SK-N-SH (cell line): Measurements from ENCODE around the gene AK5. TPM values are rescaled to one million over a fixed set of nuclear protein-coding genes. Genes with fewer than 3 reads are reported as not detected.

Experiments used
- CTCF ChIA-PET: fragments of 300-600, 350-600 bp; formaldehyde crosslinking; extraction: SDS; loops from one replicate; lab custom pipeline; 2021; lab: Yijun Ruan, JAX
- POLR2A ChIA-PET: fragments of 350-600 bp; sonication (Branson Sonifier 250); formaldehyde crosslinking; extraction: SDS; loops from one replicate; lab custom pipeline; 2020; ENCODE audit warnings: antibody characterized with exemption, inconsistent platforms; lab: Yijun Ruan, JAX
- DNase-seq: peaks from one replicate; pipeline ENCODE4 v3.0.0; 2012
- H2AFZ ChIP-seq: fragments of 200-600 bp; sonication (generic); 2 replicates; pipeline ENCODE4 v1.8.1; 2016; ENCODE audit warnings: antibody characterized with exemption, mild to moderate bottlenecking, low read depth
- H3F3A ChIP-seq: fragments of 200-600 bp; sonication (generic); replicated peaks from 2 replicates; pipeline ENCODE3; 2016; ENCODE audit warnings: antibody characterized with exemption, mild to moderate bottlenecking; ENCODE audit not compliant: insufficient read depth
- H3K27ac ChIP-seq, 2 experiments: fragments of 200-500 bp in 1 of 2; fragments of 200-600 bp in 1 of 2; sonication (Bioruptor generic) in 1 of 2; sonication (generic), shearing (Covaris generic) in 1 of 2; 2 replicates each; pipeline versions ENCODE4 v1.5.1 to v1.6.1; 2014 to 2016; ENCODE audit warnings: low read depth in 2 of 2, inconsistent platforms in 1 of 2, low read length in 1 of 2, mild to moderate bottlenecking in 1 of 2, mixed read lengths in 1 of 2
- H3K27me3 ChIP-seq: fragments of 200-600 bp; sonication (generic), shearing (Covaris generic); 2 replicates; pipeline ENCODE4 v1.6.1; 2016; ENCODE audit warnings: mixed run types; ENCODE audit not compliant: insufficient read depth
- H3K36me3 ChIP-seq, 2 experiments: fragments of 200-500 bp in 1 of 2; fragments of 200-600 bp in 1 of 2; sonication (Bioruptor generic) in 1 of 2; sonication (generic) in 1 of 2; replicated peaks in 1 of 2; 2 replicates each; pipeline versions ENCODE3 to v1.5.1; 2014 to 2016; ENCODE audit warnings: low read length in 1 of 2, mild to moderate bottlenecking in 1 of 2; ENCODE audit not compliant: insufficient read depth in 2 of 2, control insufficient read depth in 1 of 2
- H3K4me1 ChIP-seq, 2 experiments: fragments of 200-500 bp in 1 of 2; fragments of 200-600 bp in 1 of 2; sonication (Bioruptor generic) in 1 of 2; sonication (generic), shearing (Covaris generic) in 1 of 2; 2 replicates each; pipeline versions ENCODE4 v1.5.1 to v1.6.1; 2014 to 2016; ENCODE audit warnings: low read depth in 1 of 2, low read length in 1 of 2, mixed run types in 1 of 2; ENCODE audit not compliant: insufficient read depth in 2 of 2, control insufficient read depth in 1 of 2
- H3K4me2 ChIP-seq: fragments of 200-600 bp; sonication (generic), shearing (Covaris generic); 2 replicates; pipeline ENCODE4 v1.6.1; 2017; ENCODE audit warnings: mixed run types
- H3K4me3 ChIP-seq, 2 experiments: fragments of 200-500 bp in 1 of 2; fragments of 200-600 bp in 1 of 2; sonication (Bioruptor generic) in 1 of 2; sonication (generic), shearing (Covaris generic) in 1 of 2; 2 replicates each; pipeline versions ENCODE4 v1.5.1 to v1.8.1; 2014 to 2016; ENCODE audit warnings: low read depth in 2 of 2, inconsistent platforms in 1 of 2, low read length in 1 of 2, mild to moderate bottlenecking in 1 of 2, mixed read lengths in 1 of 2, moderate library complexity in 1 of 2
- H3K79me2 ChIP-seq: fragments of 200-600 bp; sonication (generic); 2 replicates; pipeline ENCODE4 v1.8.1; 2017; ENCODE audit warnings: mild to moderate bottlenecking; ENCODE audit not compliant: insufficient read depth
- H3K9ac ChIP-seq: fragments of 200-600 bp; sonication (generic); 2 replicates; pipeline ENCODE4 v1.6.1; 2017; ENCODE audit warnings: mixed run types
- H3K9me2 ChIP-seq: fragments of 200-600 bp; sonication (generic); 2 replicates; pipeline ENCODE4 v1.6.1; 2017; ENCODE audit warnings: mixed run types
- H3K9me3 ChIP-seq: fragments of 200-600 bp; sonication (generic); 2 replicates; pipeline ENCODE4 v1.6.1; 2017; ENCODE audit warnings: mixed run types, mild to moderate bottlenecking, moderate library complexity
- H4K20me1 ChIP-seq: fragments of 200-600 bp; sonication (generic); 2 replicates; pipeline ENCODE4 v1.6.1; 2017; ENCODE audit warnings: mild to moderate bottlenecking, mixed run types; ENCODE audit not compliant: insufficient read depth
- EZH2phosphoT487 ChIP-seq: fragments of 200-600 bp; sonication (generic); IDR thresholded peaks from 2 replicates; pipeline ENCODE4 v1.6.1; 2017; ENCODE audit warnings: low read depth, mixed run types, mild to moderate bottlenecking, antibody characterized with exemption, moderate library complexity, borderline replicate concordance
- FOSL2 ChIP-seq: IDR thresholded peaks from 2 replicates; pipeline ENCODE4 v1.4.0; 2012; ENCODE audit warnings: low read depth, mild to moderate bottlenecking, moderate library complexity, borderline replicate concordance
- FOXJ3 ChIP-seq: sonication (generic); formaldehyde crosslinking; IDR thresholded peaks from 2 replicates; pipeline ENCODE4 v1.5.1; 2020; ENCODE audit warnings: mild to moderate bottlenecking, missing genetic modification reagents
- GABPA ChIP-seq: IDR thresholded peaks from 2 replicates; pipeline ENCODE4 v1.4.0; 2012; ENCODE audit warnings: low read depth, mild to moderate bottlenecking
- GATA2 ChIP-seq: sonication (generic); formaldehyde crosslinking; IDR thresholded peaks from 2 replicates; pipeline ENCODE4 v1.5.0; 2020; ENCODE audit warnings: mild to moderate bottlenecking, missing genetic modification reagents
- JUND ChIP-seq: IDR thresholded peaks from 2 replicates; pipeline ENCODE4 v1.4.0; 2012
- MXI1 ChIP-seq: IDR thresholded peaks from 2 replicates; pipeline ENCODE4 v1.6.1; 2012; ENCODE audit warnings: mild to moderate bottlenecking, low read depth, low read length, improper control_type of control experiment
- NRF1 ChIP-seq: IDR thresholded peaks from 2 replicates; pipeline ENCODE4 v1.6.1; 2012; ENCODE audit warnings: low read depth, mild to moderate bottlenecking, low read length
- POLR2AphosphoS5 ChIP-seq: IDR thresholded peaks from 2 replicates; pipeline ENCODE4 v1.6.1; 2012; ENCODE audit warnings: low read depth, low read length
- RCOR1 ChIP-seq: fragments of 150-350 bp; IDR thresholded peaks from 2 replicates; pipeline ENCODE4 v1.6.1; 2017; ENCODE audit warnings: antibody characterized with exemption, low read length
- RFX5 ChIP-seq: IDR thresholded peaks from 2 replicates; pipeline ENCODE4 v1.6.1; 2012; ENCODE audit warnings: mild to moderate bottlenecking, improper control_type of control experiment, low read length
- RXRA ChIP-seq: IDR thresholded peaks from 2 replicates; pipeline ENCODE4 v1.4.0; 2012; ENCODE audit warnings: low read depth, mild to moderate bottlenecking, borderline replicate concordance
- SMC3 ChIP-seq: IDR thresholded peaks from 2 replicates; pipeline ENCODE4 v1.6.1; 2012; ENCODE audit warnings: low read depth, low read length, improper control_type of control experiment
- TAF1 ChIP-seq: IDR thresholded peaks from 2 replicates; pipeline ENCODE4 v1.6.1; 2012; ENCODE audit warnings: low read depth, mild to moderate bottlenecking, low read length, moderate library complexity, borderline replicate concordance
- TCF12 ChIP-seq: IDR thresholded peaks from 2 replicates; pipeline ENCODE4 v1.4.0; 2012
- TEAD4 ChIP-seq: IDR thresholded peaks from 2 replicates; pipeline ENCODE4 v1.4.0; 2012; ENCODE audit warnings: mild to moderate bottlenecking, borderline replicate concordance; ENCODE audit not compliant: insufficient read depth
- YY1 ChIP-seq: IDR thresholded peaks from 2 replicates; pipeline ENCODE4 v1.4.0; 2012; ENCODE audit warnings: low read depth, mild to moderate bottlenecking
- WGBS: methylation state at CpG from one replicate; pipeline ENCODE4 v1.1.6; 2017; ENCODE audit warnings: low lambda C conversion rate; 5-methylcytosine and 5-hydroxymethylcytosine counted together
- polyA plus RNA-seq, 3 experiments: library from polyadenylated mRNA; depleted of rRNA; stranded (reverse); fragments of >200 nt; gene quantifications; 2 replicates each; pipeline ENCODE4 v1.2.3, GENCODE V29; 2012
- TF ChIP-seq, protein P1 (sequence below): IDR thresholded peaks from 2 replicates; pipeline ENCODE4 v1.4.0; 2012; ENCODE audit warnings: low read depth, borderline replicate concordance
- TF ChIP-seq, protein P2 (sequence below): IDR thresholded peaks from 2 replicates; pipeline ENCODE4; 2012
- TF ChIP-seq, protein P3 (sequence below): fragments of 150-350 bp; IDR thresholded peaks from 2 replicates; pipeline ENCODE4 v1.6.1; 2017; ENCODE audit warnings: antibody characterized with exemption, low read length, low read depth, borderline replicate concordance
- TF ChIP-seq, protein P4 (sequence below): fragments of 150-350 bp; IDR thresholded peaks from 2 replicates; pipeline ENCODE4 v1.6.1; 2016; ENCODE audit warnings: mild to moderate bottlenecking, low read depth, low read length
- TF ChIP-seq, protein P5 (sequence below): fragments of 200-600 bp; sonication (generic); IDR thresholded peaks from 2 replicates; pipeline ENCODE4 v1.6.1; 2017; ENCODE audit warnings: antibody characterized with exemption, mild to moderate bottlenecking, moderate library complexity

The AK5 gene
- polyA plus RNA-seq, 1 of the 3 experiments (the other 2 are of a cell fraction), result 22.9 TPM

DNA sequence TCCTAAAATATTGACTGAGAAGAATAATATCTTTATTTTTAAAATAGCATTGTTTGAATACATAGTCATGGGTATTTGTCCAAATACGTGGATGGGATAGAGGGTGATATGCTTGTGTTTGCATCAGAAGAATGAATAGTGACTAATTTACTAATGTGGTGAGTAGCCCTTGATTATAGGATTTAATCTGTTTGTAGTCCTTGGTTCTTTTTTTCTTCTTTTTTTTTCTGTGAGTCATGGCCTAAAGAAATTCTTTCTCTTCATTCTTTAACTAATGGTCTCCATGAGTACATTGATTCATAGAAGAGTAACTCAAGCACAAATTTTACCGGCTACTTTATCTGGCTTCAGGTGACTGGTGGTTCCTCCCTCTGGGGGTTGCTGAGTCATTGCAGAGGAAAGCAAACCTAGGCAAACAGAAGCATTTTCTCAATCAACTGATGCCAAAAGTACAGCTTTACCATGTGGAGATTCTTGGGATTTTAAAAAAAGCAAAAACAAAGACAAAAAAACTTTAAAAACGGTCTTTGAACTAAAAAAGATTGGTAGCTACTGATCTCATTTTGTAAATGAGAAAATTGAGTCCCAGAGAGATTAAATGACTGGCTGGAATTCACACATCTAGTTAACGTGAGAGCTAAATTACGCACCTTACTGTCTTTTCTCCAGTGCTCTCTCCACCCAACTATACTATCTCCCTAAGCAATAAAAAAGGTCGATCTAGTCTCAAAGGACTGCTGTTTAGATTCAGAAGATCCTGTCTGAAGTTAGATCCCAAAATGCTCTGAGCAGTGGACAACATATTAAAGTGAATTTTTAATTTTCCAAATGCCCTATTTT is 40.5 kb downstream of the AK5 start (continued):
- peak; percentile 11; the same call in 1 of the 2 replicates for TF ChIP-seq POLR2AphosphoS5
- no peak for TF ChIP-seq RCOR1
- TF ChIP-seq, protein P1, sequence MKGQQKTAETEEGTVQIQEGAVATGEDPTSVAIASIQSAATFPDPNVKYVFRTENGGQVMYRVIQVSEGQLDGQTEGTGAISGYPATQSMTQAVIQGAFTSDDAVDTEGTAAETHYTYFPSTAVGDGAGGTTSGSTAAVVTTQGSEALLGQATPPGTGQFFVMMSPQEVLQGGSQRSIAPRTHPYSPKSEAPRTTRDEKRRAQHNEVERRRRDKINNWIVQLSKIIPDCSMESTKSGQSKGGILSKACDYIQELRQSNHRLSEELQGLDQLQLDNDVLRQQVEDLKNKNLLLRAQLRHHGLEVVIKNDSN, result no peak
- TF ChIP-seq GATA2, result no peak
- no peak for TF ChIP-seq NRF1
- no peak for TF ChIP-seq SMC3
- TF ChIP-seq, protein P2, sequence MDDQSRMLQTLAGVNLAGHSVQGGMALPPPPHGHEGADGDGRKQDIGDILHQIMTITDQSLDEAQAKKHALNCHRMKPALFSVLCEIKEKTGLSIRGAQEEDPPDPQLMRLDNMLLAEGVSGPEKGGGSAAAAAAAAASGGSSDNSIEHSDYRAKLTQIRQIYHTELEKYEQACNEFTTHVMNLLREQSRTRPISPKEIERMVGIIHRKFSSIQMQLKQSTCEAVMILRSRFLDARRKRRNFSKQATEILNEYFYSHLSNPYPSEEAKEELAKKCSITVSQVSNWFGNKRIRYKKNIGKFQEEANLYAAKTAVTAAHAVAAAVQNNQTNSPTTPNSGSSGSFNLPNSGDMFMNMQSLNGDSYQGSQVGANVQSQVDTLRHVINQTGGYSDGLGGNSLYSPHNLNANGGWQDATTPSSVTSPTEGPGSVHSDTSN, result peak; percentile 68
- no peak for TF ChIP-seq GABPA
- TF ChIP-seq RFX5, result no peak
- no peak for TF ChIP-seq MXI1
- TF ChIP-seq JUND, result peak; percentile 81

DNA sequence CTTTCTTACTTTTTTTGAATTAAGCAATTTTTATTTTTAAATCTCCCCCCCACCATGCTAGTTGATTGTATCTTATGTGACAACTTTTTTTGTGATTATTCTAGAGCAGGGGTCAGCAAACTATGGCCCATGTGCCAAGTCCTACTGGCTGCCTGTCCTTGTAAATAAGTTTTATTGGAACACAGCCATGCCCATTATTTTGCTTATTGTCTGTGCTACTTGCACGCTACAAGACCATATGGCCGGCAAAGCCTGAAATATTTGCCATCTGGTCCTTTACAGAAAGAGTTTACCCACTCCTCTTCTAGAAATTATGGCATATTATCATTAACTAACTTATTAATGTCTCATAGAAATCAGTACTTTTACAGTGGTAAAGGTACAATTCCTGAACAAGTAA is 51.7 kb downstream of the AK5 start:
- Histone ChIP-seq H3K4me2 (no peak overlapping the region), H3K27me3 (no peaks in the 10 kb centered on the region), H2AFZ (no peak overlapping the region), H3K4me3 (no peak overlapping the region), H3K9me2 (no peaks in the 10 kb centered on the region), H3K79me2 (no peaks in the 10 kb centered on the region), H3K9ac (no peak overlapping the region), H3K4me1 (peaks cover 0 to 5% of the 10 kb centered on the region in 2 experiments; a peak in 1 of 4 replicates), H3F3A (no peaks in the 10 kb centered on the region), H3K9me3 (peaks cover 8% of the 10 kb centered on the region), H3K27ac (no peak overlapping the region), H3K36me3 (peaks cover 0 to 12% of the 10 kb centered on the region in 2 experiments), H4K20me1 (no peaks in the 10 kb centered on the region)
- POLR2A ChIA-PET, result no interaction called here
- CTCF ChIA-PET, result interaction anchor here (1.2 kb wide), 1 partner anchor 20 kb away, joined by 4 read pairs; no protein-coding TSS in a partner anchor
- no peak for DNase-seq
- 93% methylated on average over 2 of the region's 2 CpGs for WGBS
- TF ChIP-seq YY1 (no peak), GATA2 (no peak), FOXJ3 (CRISPR knock-in tag) (no peak), FOSL2 (no peak), NRF1 (no peak), TCF12 (no peak), TEAD4 (no peak), JUND (no peak), RXRA (no peak), TAF1 (no peak), EZH2phosphoT487 (no peak)
- TF ChIP-seq, protein P3, sequence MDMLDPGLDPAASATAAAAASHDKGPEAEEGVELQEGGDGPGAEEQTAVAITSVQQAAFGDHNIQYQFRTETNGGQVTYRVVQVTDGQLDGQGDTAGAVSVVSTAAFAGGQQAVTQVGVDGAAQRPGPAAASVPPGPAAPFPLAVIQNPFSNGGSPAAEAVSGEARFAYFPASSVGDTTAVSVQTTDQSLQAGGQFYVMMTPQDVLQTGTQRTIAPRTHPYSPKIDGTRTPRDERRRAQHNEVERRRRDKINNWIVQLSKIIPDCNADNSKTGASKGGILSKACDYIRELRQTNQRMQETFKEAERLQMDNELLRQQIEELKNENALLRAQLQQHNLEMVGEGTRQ, result no peak
- TF ChIP-seq, protein P4, sequence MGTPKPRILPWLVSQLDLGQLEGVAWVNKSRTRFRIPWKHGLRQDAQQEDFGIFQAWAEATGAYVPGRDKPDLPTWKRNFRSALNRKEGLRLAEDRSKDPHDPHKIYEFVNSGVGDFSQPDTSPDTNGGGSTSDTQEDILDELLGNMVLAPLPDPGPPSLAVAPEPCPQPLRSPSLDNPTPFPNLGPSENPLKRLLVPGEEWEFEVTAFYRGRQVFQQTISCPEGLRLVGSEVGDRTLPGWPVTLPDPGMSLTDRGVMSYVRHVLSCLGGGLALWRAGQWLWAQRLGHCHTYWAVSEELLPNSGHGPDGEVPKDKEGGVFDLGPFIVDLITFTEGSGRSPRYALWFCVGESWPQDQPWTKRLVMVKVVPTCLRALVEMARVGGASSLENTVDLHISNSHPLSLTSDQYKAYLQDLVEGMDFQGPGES, result no peak
- TF ChIP-seq, protein P5, sequence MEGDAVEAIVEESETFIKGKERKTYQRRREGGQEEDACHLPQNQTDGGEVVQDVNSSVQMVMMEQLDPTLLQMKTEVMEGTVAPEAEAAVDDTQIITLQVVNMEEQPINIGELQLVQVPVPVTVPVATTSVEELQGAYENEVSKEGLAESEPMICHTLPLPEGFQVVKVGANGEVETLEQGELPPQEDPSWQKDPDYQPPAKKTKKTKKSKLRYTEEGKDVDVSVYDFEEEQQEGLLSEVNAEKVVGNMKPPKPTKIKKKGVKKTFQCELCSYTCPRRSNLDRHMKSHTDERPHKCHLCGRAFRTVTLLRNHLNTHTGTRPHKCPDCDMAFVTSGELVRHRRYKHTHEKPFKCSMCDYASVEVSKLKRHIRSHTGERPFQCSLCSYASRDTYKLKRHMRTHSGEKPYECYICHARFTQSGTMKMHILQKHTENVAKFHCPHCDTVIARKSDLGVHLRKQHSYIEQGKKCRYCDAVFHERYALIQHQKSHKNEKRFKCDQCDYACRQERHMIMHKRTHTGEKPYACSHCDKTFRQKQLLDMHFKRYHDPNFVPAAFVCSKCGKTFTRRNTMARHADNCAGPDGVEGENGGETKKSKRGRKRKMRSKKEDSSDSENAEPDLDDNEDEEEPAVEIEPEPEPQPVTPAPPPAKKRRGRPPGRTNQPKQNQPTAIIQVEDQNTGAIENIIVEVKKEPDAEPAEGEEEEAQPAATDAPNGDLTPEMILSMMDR, result no peak
- TF ChIP-seq, protein P1, result no peak
